GM19043 (cell line): ENCODE measurements around the gene TRIP12.
"Not testable (repeated sequence)": the region's sequence is repeated elsewhere in the genome, so short reads cannot be mapped to it uniquely, and the experiment has no call there.

Source experiments
- ATAC-seq: cut with Tn5 transposase; IDR thresholded peaks from one replicate; pipeline ENCODE4 v1.9.1; 2021; ENCODE audit warnings: low read depth; ENCODE audit not compliant: unreplicated experiment

Gene TRIP12

GRCh38 chr2:229921101-229921891 is 513 bp downstream of the TRIP12 start:
- peak; percentile 27 for ATAC-seq

GRCh38 chr2:229920011-229920641 is 1.7 kb downstream of the TRIP12 start:
- ATAC-seq: no peak

- ATAC-seq: no peak
Measured at GRCh38 chr2:229917793-229918192, 4.0 kb downstream of the TRIP12 start.

GRCh38 chr2:229914171-229914570 is 7.6 kb downstream of the TRIP12 start:
- ATAC-seq: no peak

GRCh38 chr2:229910832-229911412 is 10.9 kb downstream of the TRIP12 start:
- ATAC-seq: peak; percentile 69

GRCh38 chr2:229910147-229910831 is 11.5 kb downstream of the TRIP12 start:
- peak; percentile 22 for ATAC-seq

GRCh38 chr2:229909090-229909489 is 12.7 kb downstream of the TRIP12 start:
- ATAC-seq: no peak

GRCh38 chr2:229905601-229906000 is 16.2 kb downstream of the TRIP12 start:
- no peak for ATAC-seq

- ATAC-seq: no peak
Measured at GRCh38 chr2:229903037-229903436, 18.8 kb downstream of the TRIP12 start.

GRCh38 chr2:229901819-229902218 is 20.0 kb downstream of the TRIP12 start:
- no peak for ATAC-seq

- not testable (repeated sequence) for ATAC-seq
Measured at GRCh38 chr2:229900514-229900913, 21.3 kb downstream of the TRIP12 start.

- no peak for ATAC-seq
Measured at GRCh38 chr2:229900012-229900411, 21.8 kb downstream of the TRIP12 start.

GRCh38 chr2:229899604-229900003 is 22.2 kb downstream of the TRIP12 start:
- no peak for ATAC-seq

GRCh38 chr2:229896857-229897256 is 25.0 kb downstream of the TRIP12 start:
- no peak for ATAC-seq

- no peak for ATAC-seq
Measured at GRCh38 chr2:229889023-229889422, 32.8 kb downstream of the TRIP12 start.

- ATAC-seq: no peak
Measured at GRCh38 chr2:229888031-229888430, 33.8 kb downstream of the TRIP12 start.

- no peak for ATAC-seq
Measured at GRCh38 chr2:229887441-229887840, 34.4 kb downstream of the TRIP12 start.

- ATAC-seq: peak; percentile 78
Measured at GRCh38 chr2:229884775-229885699, 36.8 kb downstream of the TRIP12 start.

GRCh38 chr2:229882583-229882982 is 39.2 kb downstream of the TRIP12 start:
- no peak for ATAC-seq
